Stimulated activated CD8-positive, alpha-beta memory T cell treated with anti-CD3 and anti-CD28 coated beads, Interleukin-2, amount 100 ng/mL, for 1 hour (primary cell): ENCODE measurements around the gene NOS3.
A peak's percentile ranks its signal among the peaks of the same experiment; 100 is the strongest.
"Not testable (repeated sequence)": the region's sequence is repeated elsewhere in the genome, so short reads cannot be mapped to it uniquely, and the experiment has no call there.

Source experiments
- DNase-seq, 2 donors: peaks; one replicate each; pipeline ENCODE4 v3.0.0-alpha.2; 2020; ENCODE audit warnings: low read depth in 2 of 2

NOS3 gene

GRCh38 chr7:151017370-151017952, 26.6 kb downstream of the NOS3 start:
- no peak for DNase-seq

- DNase-seq: peak; percentile 57 to 67
Measured at GRCh38 chr7:151017953-151018420, 27.2 kb downstream of the NOS3 start.

GRCh38 chr7:151018421-151019129, 27.8 kb downstream of the NOS3 start:
- no peak for DNase-seq

GRCh38 chr7:151019130-151019447, 28.3 kb downstream of the NOS3 start:
- DNase-seq: no peak

- no peak for DNase-seq
Measured at GRCh38 chr7:151020231-151020630, 29.4 kb downstream of the NOS3 start.

- no peak for DNase-seq
Measured at GRCh38 chr7:151023232-151023631, 32.4 kb downstream of the NOS3 start.

GRCh38 chr7:151024435-151025056, 33.7 kb downstream of the NOS3 start, which contains the start of gene ATG9B:
Gene ATG9B (minus strand): TSS chr7:151024494. CDS start chr7:151024423, 71 bp downstream.
- DNase-seq: no peak

GRCh38 chr7:151025924-151026671, 35.3 kb downstream of the NOS3 start:
- no peak for DNase-seq

- not testable (repeated sequence) for DNase-seq
Measured at GRCh38 chr7:151026771-151027727, 36.2 kb downstream of the NOS3 start.

GRCh38 chr7:151027728-151028130, 36.9 kb downstream of the NOS3 start:
- DNase-seq: not testable (repeated sequence)

GRCh38 chr7:151028131-151028947, 37.5 kb downstream of the NOS3 start, which contains the start of gene ABCB8:
Gene ABCB8 (plus strand): TSS chr7:151028450. CDS start chr7:151028516, 66 bp downstream.
- DNase-seq: peak; percentile 92 to 94

- no peak for DNase-seq
Measured at GRCh38 chr7:151028948-151029501, 38.2 kb downstream of the NOS3 start.

- DNase-seq: no peak
Measured at GRCh38 chr7:151031011-151031410, 40.2 kb downstream of the NOS3 start.

- no peak for DNase-seq
Measured at GRCh38 chr7:151032936-151033863, 42.4 kb downstream of the NOS3 start.

GRCh38 chr7:151033864-151034249, 43.0 kb downstream of the NOS3 start:
- DNase-seq: no peak

- no peak for DNase-seq
Measured at GRCh38 chr7:151034312-151035025, 43.7 kb downstream of the NOS3 start.

GRCh38 chr7:151035026-151035717, 44.4 kb downstream of the NOS3 start:
- no peak for DNase-seq
